H1 (cell line): Measurements from ENCODE around the gene AGAP1. TPM values are rescaled to one million over a fixed set of nuclear protein-coding genes. Genes with fewer than 3 reads are reported as not detected.

Source experiments
- CTCF ChIA-PET: fragments of 300-600 bp; sonication (Branson Sonifier 250); formaldehyde crosslinking; loops from one replicate; lab custom pipeline; 2021; ENCODE audit not compliant: partially characterized antibody; lab: Charles Lee
- POLR2A ChIA-PET: fragments of 300-600 bp; sonication (Branson Sonifier 250); formaldehyde crosslinking; loops from one replicate; lab custom pipeline; 2021; ENCODE audit warnings: inconsistent platforms; ENCODE audit not compliant: partially characterized antibody; lab: Charles Lee
- DNase-seq, 2 experiments: peaks; one replicate each; pipeline versions ENCODE4 v3.0.0 to v3.0.0-alpha.2; 2010 to 2022; ENCODE audit warnings: low spot score in 2 of 2, low read depth in 1 of 2, mixed read lengths in 1 of 2
- FAIRE-seq: peaks from 2 replicates; lab custom pipeline; 2011; peaks lifted over from hg19 to GRCh38; lab: Jason Lieb, UNC
- H2AFZ ChIP-seq: 2 replicates; pipeline ENCODE4 v1.8.1; 2012; ENCODE audit warnings: low read length, inconsistent platforms
- H2AK5ac ChIP-seq: 2 replicates; pipeline ENCODE4 v1.6.1; 2013; ENCODE audit warnings: low read depth, low read length
- H2BK120ac ChIP-seq: replicated peaks from 2 replicates; pipeline ENCODE3; 2013; ENCODE audit warnings: low read depth, low read length, inconsistent platforms
- H2BK12ac ChIP-seq: 2 replicates; pipeline ENCODE4 v1.6.1; 2013; ENCODE audit warnings: low read depth, low read length
- H2BK15ac ChIP-seq: 2 replicates; pipeline ENCODE4 v1.6.1; 2013; ENCODE audit warnings: low read length
- H2BK20ac ChIP-seq: 2 replicates; pipeline ENCODE4 v1.6.1; 2013; ENCODE audit warnings: low read length
- H2BK5ac ChIP-seq: 2 replicates; pipeline ENCODE4 v1.6.1; 2013; ENCODE audit warnings: low read depth, low read length
- H3K14ac ChIP-seq: 2 replicates; pipeline ENCODE4 v1.6.1; 2013; ENCODE audit warnings: inconsistent platforms; ENCODE audit not compliant: insufficient read length
- H3K18ac ChIP-seq: 2 replicates; pipeline ENCODE4 v1.6.1; 2013; ENCODE audit warnings: low read length; ENCODE audit errors: extremely low read depth
- H3K23ac ChIP-seq: 2 replicates; pipeline ENCODE4 v1.6.1; 2013; ENCODE audit warnings: inconsistent platforms; ENCODE audit not compliant: insufficient read length
- H3K23me2 ChIP-seq: 2 replicates; pipeline ENCODE4 v1.6.1; 2013; ENCODE audit warnings: low read depth, low read length
- H3K27ac ChIP-seq: 2 replicates; pipeline ENCODE4 v1.6.1; 2011; ENCODE audit warnings: low read depth, low read length, inconsistent platforms
- H3K27me3 ChIP-seq, 4 experiments: replicated peaks in 1 of 4; 1 replicate in 1 of 4; 2 replicates in 3 of 4; pipeline versions ENCODE4 v1.6.1 to v1.8.1; 2011 to 2013; ENCODE audit warnings: low read length in 3 of 4, mild to moderate bottlenecking in 3 of 4, inconsistent platforms in 2 of 4, mixed read lengths in 2 of 4, moderate library complexity in 1 of 4; ENCODE audit not compliant: control insufficient read depth in 3 of 4, insufficient read depth in 3 of 4; ENCODE audit errors: extremely low read depth in 1 of 4
- H3K36me3 ChIP-seq, 4 experiments: 2 replicates each; pipeline versions ENCODE4 v1.6.1 to v1.8.1; 2011 to 2013; ENCODE audit warnings: mild to moderate bottlenecking in 4 of 4, low read length in 3 of 4, moderate library complexity in 2 of 4, control low read depth in 1 of 4, inconsistent platforms in 1 of 4; ENCODE audit not compliant: insufficient read depth in 4 of 4, control insufficient read depth in 2 of 4
- H3K4ac ChIP-seq: replicated peaks from 2 replicates; pipeline ENCODE3; 2013; ENCODE audit warnings: low read length, low read depth, mixed read lengths, inconsistent platforms; ENCODE audit not compliant: insufficient read length
- H3K4me1 ChIP-seq, 4 experiments: replicated peaks in 1 of 4; 1 replicate in 1 of 4; 2 replicates in 3 of 4; pipeline versions ENCODE4 v1.6.1 to v1.8.1; 2011 to 2013; ENCODE audit warnings: low read length in 3 of 4, inconsistent platforms in 2 of 4, mixed read lengths in 1 of 4; ENCODE audit not compliant: insufficient read depth in 4 of 4, control insufficient read depth in 3 of 4
- H3K4me2 ChIP-seq, 2 experiments: 2 replicates each; pipeline versions ENCODE4 v1.6.1 to v1.8.1; 2011 to 2013; ENCODE audit warnings: low read depth in 2 of 2, low read length in 2 of 2, control low read depth in 1 of 2, inconsistent platforms in 1 of 2, mild to moderate bottlenecking in 1 of 2; ENCODE audit not compliant: insufficient read depth in 1 of 2
- H3K4me3 ChIP-seq, 4 experiments: fragments of 200-600, 300-600 bp in 1 of 4; sonication (generic), shearing (Covaris generic), sonication (Bioruptor Twin) in 1 of 4; 2 replicates each; pipeline versions ENCODE4 v1.5.1 to v1.8.1; 2011 to 2016; ENCODE audit warnings: low read length in 4 of 4, low read depth in 3 of 4, control low read depth in 2 of 4, inconsistent platforms in 2 of 4, mild to moderate bottlenecking in 2 of 4, mixed read lengths in 1 of 4, moderate library complexity in 1 of 4; ENCODE audit not compliant: insufficient read depth in 2 of 4; ENCODE audit errors: extremely low read depth in 1 of 4
- H3K56ac ChIP-seq: replicated peaks from 2 replicates; pipeline ENCODE3; 2013; ENCODE audit warnings: low read depth, mild to moderate bottlenecking, mixed read lengths, low read length, inconsistent platforms; ENCODE audit not compliant: insufficient read length
- H3K79me1 ChIP-seq: 2 replicates; pipeline ENCODE4 v1.6.1; 2013; ENCODE audit warnings: low read depth, low read length, control low read depth
- H3K79me2 ChIP-seq, 2 experiments: 2 replicates each; pipeline versions ENCODE4 v1.6.1 to v1.8.1; 2012 to 2013; ENCODE audit warnings: low read length in 2 of 2, mild to moderate bottlenecking in 2 of 2, inconsistent platforms in 1 of 2; ENCODE audit not compliant: insufficient read depth in 2 of 2, control insufficient read depth in 1 of 2
- H3K9ac ChIP-seq, 4 experiments: replicated peaks in 1 of 4; 1 replicate in 1 of 4; 2 replicates in 3 of 4; pipeline versions ENCODE4 v1.6.1 to v1.8.1; 2011 to 2013; ENCODE audit warnings: low read depth in 3 of 4, low read length in 3 of 4, control low read depth in 2 of 4, mild to moderate bottlenecking in 2 of 4, moderate library complexity in 2 of 4, inconsistent platforms in 1 of 4; ENCODE audit errors: extremely low read depth in 1 of 4
- H3K9me3 ChIP-seq, 2 experiments: 2 replicates each; pipeline versions ENCODE4 v1.6.1 to v1.8.1; 2012 to 2013; ENCODE audit warnings: mild to moderate bottlenecking in 2 of 2, moderate library complexity in 2 of 2, control low read depth in 1 of 2, inconsistent platforms in 1 of 2, low read depth in 1 of 2, low read length in 1 of 2, mixed read lengths in 1 of 2; ENCODE audit not compliant: insufficient read depth in 2 of 2
- H4K20me1 ChIP-seq, 2 experiments: replicated peaks in 1 of 2; 2 replicates each; pipeline versions ENCODE3 to v1.8.1; 2011 to 2013; ENCODE audit warnings: inconsistent platforms in 2 of 2, low read length in 2 of 2, mild to moderate bottlenecking in 1 of 2; ENCODE audit not compliant: insufficient read depth in 2 of 2, control insufficient read depth in 1 of 2
- H4K5ac ChIP-seq: 2 replicates; pipeline ENCODE4 v1.6.1; 2013; ENCODE audit warnings: low read length, low read depth, mixed read lengths, inconsistent platforms; ENCODE audit not compliant: insufficient read length
- H4K8ac ChIP-seq: 2 replicates; pipeline ENCODE4 v1.8.0; 2013; ENCODE audit warnings: mild to moderate bottlenecking, moderate library complexity, low read length, inconsistent platforms; ENCODE audit not compliant: insufficient read depth; ENCODE audit errors: extremely low read depth
- H4K91ac ChIP-seq: replicated peaks from 2 replicates; pipeline ENCODE3; 2013; ENCODE audit warnings: low read length, mixed read lengths, inconsistent platforms; ENCODE audit not compliant: insufficient read length
- BRCA1 ChIP-seq: IDR thresholded peaks from 2 replicates; pipeline ENCODE4 v1.6.1; 2012; ENCODE audit warnings: low read depth, low read length, improper control_type of control experiment
- CBX5 ChIP-seq: fragments of 300-800, 300-1000 bp; sonication (generic); IDR thresholded peaks from 2 replicates; pipeline ENCODE4 v1.7.1; 2016; ENCODE audit warnings: antibody characterized with exemption, low read length, low read depth
- CHD2 ChIP-seq: IDR thresholded peaks from 2 replicates; pipeline ENCODE4 v1.6.1; 2012; ENCODE audit warnings: low read length, improper control_type of control experiment
- EGR1 ChIP-seq: IDR thresholded peaks from 2 replicates; pipeline ENCODE4 v1.6.1; 2011; ENCODE audit warnings: low read depth, low read length, borderline replicate concordance
- GABPA ChIP-seq: IDR thresholded peaks from 2 replicates; pipeline ENCODE4 v1.6.1; 2011; ENCODE audit warnings: mild to moderate bottlenecking, low read length, moderate library complexity, borderline replicate concordance; ENCODE audit not compliant: insufficient read depth
- JUN ChIP-seq: IDR thresholded peaks from 2 replicates; pipeline ENCODE4 v1.6.1; 2011; ENCODE audit warnings: low read depth, mild to moderate bottlenecking, improper control_type of control experiment, low read length
- JUND ChIP-seq: IDR thresholded peaks from 2 replicates; pipeline ENCODE4 v1.6.1; 2011; ENCODE audit warnings: mild to moderate bottlenecking, improper control_type of control experiment, low read length
- KDM1A ChIP-seq: fragments of 200-600, 300-600 bp; sonication (generic); IDR thresholded peaks from 2 replicates; pipeline ENCODE4 v1.7.1; 2016; ENCODE audit warnings: mild to moderate bottlenecking, low read length, borderline replicate concordance
- MAFK ChIP-seq: IDR thresholded peaks from 2 replicates; pipeline ENCODE4 v1.6.1; 2012; ENCODE audit warnings: low read depth, mild to moderate bottlenecking, improper control_type of control experiment, low read length
- RNF2 ChIP-seq: fragments of 200-900, 300-1000 bp; sonication (generic); IDR thresholded peaks from 2 replicates; pipeline ENCODE4 v1.7.1; 2016; ENCODE audit warnings: borderline replicate concordance, low read depth, mild to moderate bottlenecking, antibody characterized with exemption, low read length; ENCODE audit not compliant: poor library complexity, severe bottlenecking; ENCODE audit errors: missing control alignments
- RXRA ChIP-seq: IDR thresholded peaks from 2 replicates; pipeline ENCODE4 v1.6.1; 2011; ENCODE audit warnings: low read depth, mild to moderate bottlenecking, low read length, moderate library complexity; ENCODE audit not compliant: insufficient read depth
- SP1 ChIP-seq: IDR thresholded peaks from 2 replicates; pipeline ENCODE4 v1.6.1; 2011; ENCODE audit warnings: low read depth, low read length
- TBP ChIP-seq: IDR thresholded peaks from 2 replicates; pipeline ENCODE4 v1.6.1; 2011; ENCODE audit warnings: low read depth, low read length, improper control_type of control experiment
- WGBS, 2 experiments: shearing (Covaris generic) in 1 of 2; methylation state at CpG; one replicate each; pipeline versions ENCODE4 v1.1.6 to v1.1.7; 2013 to 2015; ENCODE audit warnings: low lambda C conversion rate in 2 of 2, mixed read lengths in 2 of 2, inconsistent platforms in 1 of 2, low coverage in 1 of 2, missing lambda C conversion rate in 1 of 2; ENCODE audit not compliant: insufficient replicate concordance in 2 of 2, insufficient coverage in 1 of 2, insufficient read length in 1 of 2; ENCODE audit errors: extremely low coverage in 1 of 2, missing lambda C conversion rate in 1 of 2; 5-methylcytosine and 5-hydroxymethylcytosine counted together
- polyA plus RNA-seq, 7 experiments: library from polyadenylated mRNA; depleted of rRNA in 3 of 7; stranded (reverse) in 5 of 7; unstranded in 2 of 7; fragments of >200 nt in 5 of 7; fragments of 200-250 nt in 2 of 7; gene quantifications; 1 replicate in 5 of 7; 2 replicates in 1 of 7; 4 replicates in 1 of 7; pipeline versions ENCODE4 v1.2.1 to v1.2.3, GENCODE V29; 2011 to 2013; ENCODE audit warnings: missing spikeins in 2 of 7, mixed read lengths in 2 of 7
- total RNA-seq: library from RNA; stranded (reverse); fragmentation: NEBNext Ultra II Directional; extraction: Animal tissue kit (Norgen Biotek cat#: 25700); gene quantifications from 2 replicates; pipeline ENCODE4 v1.2.1, GENCODE V29; 2021
- TF ChIP-seq, protein P1 (sequence below): IDR thresholded peaks from 2 replicates; pipeline ENCODE4 v1.6.1; 2012; ENCODE audit warnings: inconsistent platforms

The AGAP1 gene
- total and polyA plus RNA-seq, 2 of the 8 experiments (the other 6 are each of a cell fraction or from before 2014, with no cell fraction given), result 18.1 to 39.4 TPM

DNA sequence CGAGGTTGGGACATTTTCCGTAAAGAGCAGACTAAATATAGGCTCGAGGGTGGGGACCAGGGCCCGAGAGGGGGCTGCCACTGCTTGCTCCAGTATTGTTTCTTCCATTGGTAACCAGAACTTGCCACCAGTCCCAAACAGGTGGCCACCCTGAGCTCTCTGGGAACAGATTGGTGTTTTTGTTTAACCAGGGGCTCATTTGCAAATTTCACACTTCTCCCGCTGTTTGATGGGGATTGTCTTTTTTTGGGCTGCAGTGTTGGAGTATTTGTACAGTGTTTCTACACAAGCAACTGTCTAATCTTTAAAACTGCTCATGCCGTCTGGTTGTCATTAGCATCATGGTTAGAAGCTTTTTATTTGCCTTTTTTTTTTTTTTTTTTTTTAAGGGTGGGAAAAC, 8.5 kb downstream of the AGAP1 start:
- H3K79me2 ChIP-seq, result peaks cover 6 to 97% of the 10 kb centered on the region in 2 experiments
- no peak for TF ChIP-seq SP1
- TF ChIP-seq KDM1A, result no peak
- no peak for TF ChIP-seq EGR1
- no peak for TF ChIP-seq TBP
- no peak for TF ChIP-seq RXRA
- TF ChIP-seq, protein P1, sequence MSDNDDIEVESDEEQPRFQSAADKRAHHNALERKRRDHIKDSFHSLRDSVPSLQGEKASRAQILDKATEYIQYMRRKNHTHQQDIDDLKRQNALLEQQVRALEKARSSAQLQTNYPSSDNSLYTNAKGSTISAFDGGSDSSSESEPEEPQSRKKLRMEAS, result no peak
- TF ChIP-seq CHD2, result no peak
- no peak for TF ChIP-seq RNF2
- no peak for TF ChIP-seq BRCA1
- no peak for TF ChIP-seq MAFK
- no peak for TF ChIP-seq GABPA
- no peak for TF ChIP-seq JUND
- TF ChIP-seq CBX5, result no peak
- no peak for TF ChIP-seq JUN

More for the DNA sequence above, 8.5 kb downstream of the AGAP1 start:
- H2AFZ ChIP-seq, result no peak overlapping the region
- no peak overlapping the region for H4K91ac ChIP-seq
- H2BK120ac ChIP-seq, result peak overlapping the region; percentile 55
- H3K4ac ChIP-seq, result peak overlapping the region; percentile 21
- no peak overlapping the region for H4K5ac ChIP-seq
- no peak overlapping the region for H2AK5ac ChIP-seq
- H3K27ac ChIP-seq, result no peak overlapping the region
- DNase-seq (no peak), FAIRE-seq (no peak)
- no peak overlapping the region for H3K14ac ChIP-seq
- H3K9me3 ChIP-seq, result no peaks in the 10 kb centered on the region
- H3K18ac ChIP-seq, result 0 out of 2 replicates have a peak overlapping the region, but pooled peaks have one; percentile 6
- peaks cover 10 to 25% of the 10 kb centered on the region in 2 experiments for H4K20me1 ChIP-seq
- no peak overlapping the region for H3K56ac ChIP-seq
- H3K4me3 ChIP-seq, result no peak overlapping the region
- ChIA-PET CTCF (interaction anchor here (0.6 to 10.6 kb wide), 14 partner anchors 10 to 385 kb away, joined by 3 to 83 read pairs (median 3); no protein-coding TSS in a partner anchor), POLR2A (no interaction called here)
- H2BK5ac ChIP-seq, result no peak overlapping the region
- no peak overlapping the region for H4K8ac ChIP-seq
- peak overlapping the region; percentile 31 to 46; a peak in 2 of 4 replicates for H3K4me2 ChIP-seq
- no peak overlapping the region for H2BK15ac ChIP-seq
- no peak overlapping the region for H3K9ac ChIP-seq
- H3K36me3 ChIP-seq, result no peaks in the 10 kb centered on the region
- no peak overlapping the region for H3K23ac ChIP-seq
- 83% methylated on average over 6 of the region's 6 CpGs; no CpG with 5 or more reads in 1 of the 2 experiments for WGBS, 2 experiments
- no peaks in the 10 kb centered on the region for H3K27me3 ChIP-seq
- peaks cover 21 to 44% (median 33%) of the 10 kb centered on the region in 4 experiments for H3K4me1 ChIP-seq
- peaks cover 23% of the 10 kb centered on the region for H3K79me1 ChIP-seq
- H2BK20ac ChIP-seq, result no peak overlapping the region
- H2BK12ac ChIP-seq, result no peak overlapping the region; the same call in 1 of the 2 replicates
- no peaks in the 10 kb centered on the region for H3K23me2 ChIP-seq
